ENCODE measurements around the gene B4GALT5. TPM values are rescaled to one million over a fixed set of nuclear protein-coding genes. Genes with fewer than 3 reads are reported as not detected.

Gene B4GALT5
- polyA plus RNA-seq, 2 of the 4 experiments (the other 2 are of a cell fraction): 84.0 to 88.7 TPM

GRCh38 chr20:49700411-49701185 lies 13.1 kb downstream of the B4GALT5 start (continued):
- TF ChIP-seq KDM1A (IDR thresholded peaks at IDR 0.05; ENCODE audit: low read depth) (no peak), ZNF302 (CRISPR knock-in tag; IDR thresholded peaks at IDR 0.05) (no peak), TFCP2L1 (CRISPR knock-in tag; IDR thresholded peaks at IDR 0.05) (no peak), USF2 (IDR thresholded peaks at IDR 0.05) (no peak), HDAC2 (IDR thresholded peaks at IDR 0.05) (no peak), KDM5A (IDR thresholded peaks at IDR 0.05) (no peak), PBX3 (IDR thresholded peaks at IDR 0.05) (no peak), ELK1 (IDR thresholded peaks at IDR 0.05; ENCODE audit: low read depth, low read length) (no peak), SREBF2 (IDR thresholded peaks at IDR 0.05) (no peak), JUN (IDR thresholded peaks at IDR 0.05) (peak; percentile 49 to 90; a peak in 4 of 5 replicates), CTCF (IDR thresholded peaks at IDR 0.05) (no peak), FOSB (CRISPR knock-in tag; IDR thresholded peaks at IDR 0.05) (no peak), GATA3 (IDR thresholded peaks at IDR 0.05; ENCODE audit: borderline replicate concordance) (peak; percentile 23; the same call in 1 of the 2 replicates), E2F6 (IDR thresholded peaks at IDR 0.05; ENCODE audit: borderline replicate concordance, low read depth) (no peak), HMGXB4 (CRISPR knock-in tag; IDR thresholded peaks at IDR 0.05; ENCODE audit: borderline replicate concordance) (no peak), CBX2 (IDR thresholded peaks at IDR 0.05; ENCODE audit: borderline replicate concordance, low read depth) (no peak), RARB (CRISPR knock-in tag; IDR thresholded peaks at IDR 0.05) (peak; percentile 74; the same call in 1 of the 2 replicates), POLR2AphosphoS2 (conservative IDR thresholded peaks at IDR 0.05; ENCODE audit: low read length) (no peak), BHLHE40 (IDR thresholded peaks at IDR 0.05; ENCODE audit: low read depth, low read length) (no peak), POLR2A (IDR thresholded peaks at IDR 0.05; ENCODE audit: low read length) (no peak), MAZ (IDR thresholded peaks at IDR 0.05; ENCODE audit: borderline replicate concordance, low read depth, low read length) (no peak)

Data from A549 (cell line).